ENCODE data around the gene GRIK4. TPM values are rescaled to one million over a fixed set of nuclear protein-coding genes. Genes with fewer than 3 reads are reported as not detected.

The GRIK4 gene
- total and polyA plus RNA-seq, 2 of the 4 experiments (the other 2 are of a cell fraction): 0.18 to 0.38 TPM

DNA sequence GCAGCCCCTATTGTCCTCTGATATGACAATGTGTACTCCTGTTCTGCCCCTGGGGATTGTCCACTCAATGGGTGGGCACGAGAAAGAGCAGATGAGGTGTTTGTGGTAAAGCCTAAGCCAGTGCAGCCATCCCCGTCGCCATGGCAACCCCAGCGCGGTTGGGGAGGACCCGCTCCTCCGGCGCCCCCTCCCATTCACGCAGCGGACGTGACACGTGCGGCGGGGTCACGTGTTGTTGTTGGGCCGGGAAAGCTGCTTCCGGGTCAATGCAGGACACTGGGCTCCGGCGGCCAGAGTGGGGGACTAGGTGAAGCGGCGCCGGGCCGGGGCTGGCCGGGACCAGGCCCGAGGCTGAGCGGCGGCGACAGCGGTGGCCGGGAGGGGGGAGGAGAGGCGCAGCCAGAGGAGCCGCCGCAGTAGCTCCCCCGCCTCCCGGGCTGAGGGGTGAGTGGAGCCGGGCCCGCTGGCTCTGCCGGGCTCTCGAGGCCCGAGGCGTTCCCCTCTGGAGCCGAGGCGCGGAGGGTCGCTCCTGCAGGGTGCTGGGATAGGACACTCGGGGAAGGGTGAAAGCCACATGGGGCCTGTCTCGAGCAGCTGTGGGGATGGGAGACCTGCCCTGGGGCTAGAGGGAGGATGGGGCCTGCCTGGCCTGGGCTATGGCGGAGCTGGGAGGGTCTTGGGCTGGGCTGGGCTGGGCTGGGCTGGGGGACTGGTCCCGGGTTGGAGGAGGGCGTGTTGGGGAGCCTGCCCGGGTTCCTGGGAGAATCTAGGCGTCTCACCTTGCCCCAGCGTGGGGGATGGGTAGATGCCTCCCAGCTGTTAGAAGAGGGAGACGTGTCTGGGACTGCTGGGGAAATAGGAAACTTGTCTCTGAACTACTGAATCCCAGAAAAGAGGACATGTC is 512.6 kb downstream of the GRIK4 start, which contains the start of gene TBCEL:
TSS of gene TBCEL (plus strand) at position 255 of the 904 bp plus-strand sequence. CDS start 21,589 bp downstream, outside the sequence.
- H3K9me3 ChIP-seq (ENCODE audit: control insufficient read depth, insufficient read depth, low read length): no peaks in the 10 kb centered on the region
- dilution Hi-C loops (cut with HindIII; ENCODE audit: low sequenced_read_pairs, unreplicated experiment): no loop called here
- peak within 1 kb of the TSS; percentile 77 for H3K4me2 ChIP-seq (ENCODE audit: low read depth, low read length)
- no peaks in the 10 kb centered on the region for H3K27me3 ChIP-seq (ENCODE audit: control insufficient read depth, insufficient read depth, low read length)
- DNase-seq (peak; percentile 79), ATAC-seq (ENCODE audit: low read depth) (peak; percentile 97)
- peak within 1 kb of the TSS; percentile 78 for H3K9ac ChIP-seq (ENCODE audit: low read depth, low read length)
- BruUV-seq (replicated peaks): no TSS peak
- peak within 1 kb of the TSS; percentile 48 for H2AK9ac ChIP-seq (replicated peaks; ENCODE audit: low read depth, low read length, poor library complexity)
- 1% methylated on average over 25 of the region's 54 CpGs; no CpG with 5 or more reads in 1 of the 2 experiments for WGBS, 2 experiments (ENCODE audit: extremely low coverage in 2 of 2, insufficient read length in 1 of 2)
- peaks cover 14% of the 10 kb centered on the region for H4K20me1 ChIP-seq (ENCODE audit: insufficient read depth, low read length)
- CTCF ChIA-PET: interaction anchor here (1.0 to 1.1 kb wide), 2 partner anchors 11 to 40 kb away, joined by 3 read pairs; no protein-coding TSS in a partner anchor
- intact Hi-C loops (cut with micrococcal nuclease): no loop called here
- H2BK15ac ChIP-seq (ENCODE audit: low read depth, low read length): no peak within 1 kb of the TSS
- no peaks in the 10 kb centered on the region for H3K36me3 ChIP-seq (ENCODE audit: control insufficient read depth, insufficient read depth, low read length)
- H3K4ac ChIP-seq (ENCODE audit: low read depth, low read length): peak within 1 kb of the TSS; percentile 63; the same call in 1 of the 2 replicates
- H3K56ac ChIP-seq (ENCODE audit: extremely low read depth, insufficient read depth, low read length): no peak within 1 kb of the TSS; the same call in 1 of the 2 replicates
- H3K4me3 ChIP-seq (ENCODE audit: insufficient read depth, low read depth, low read length): peak within 1 kb of the TSS; percentile 62
- H3K9me1 ChIP-seq (ENCODE audit: insufficient read depth, low read length): peaks cover 10% of the 10 kb centered on the region
- H3K4me1 ChIP-seq (ENCODE audit: control insufficient read depth, insufficient read depth, low read length): peaks cover 4% of the 10 kb centered on the region
- no peak within 1 kb of the TSS for H2BK20ac ChIP-seq (ENCODE audit: low read depth, low read length)
- peak within 1 kb of the TSS; percentile 89 for H3K14ac ChIP-seq (replicated peaks; ENCODE audit: low read depth, low read length)
- H2AK5ac ChIP-seq (ENCODE audit: low read depth, low read length): no peak within 1 kb of the TSS
- H3K79me1 ChIP-seq (ENCODE audit: low read depth in 1 of 2, low read length in 2 of 2): peaks cover 13 to 26% of the 10 kb centered on the region in 2 experiments
- H4K91ac ChIP-seq (ENCODE audit: insufficient read depth, low read depth, low read length): peak within 1 kb of the TSS; percentile 72; the same call in 1 of the 2 replicates
- H2AFZ ChIP-seq (replicated peaks; ENCODE audit: low read length, poor library complexity): peak within 1 kb of the TSS; percentile 92
- H4K5ac ChIP-seq (ENCODE audit: low read depth, low read length): peak within 1 kb of the TSS; percentile 7; the same call in 1 of the 2 replicates
- in situ Hi-C loops (cut with MboI; ENCODE audit: low sequenced_read_pairs): no loop called here
- H2BK5ac ChIP-seq (ENCODE audit: low read depth, low read length, poor library complexity, severe bottlenecking): no peak within 1 kb of the TSS
- no peak within 1 kb of the TSS for H3K18ac ChIP-seq (ENCODE audit: low read depth, low read length)
- peak within 1 kb of the TSS; percentile 39 to 68; a peak in 3 of 4 replicates for H4K8ac ChIP-seq (ENCODE audit: low read depth in 2 of 2, low read length in 2 of 2)
- no peak within 1 kb of the TSS for H2BK120ac ChIP-seq (ENCODE audit: low read depth, low read length)
- peak within 1 kb of the TSS; percentile 63 for H3K23ac ChIP-seq (ENCODE audit: low read depth, low read length)
- H3K27ac ChIP-seq (ENCODE audit: insufficient read depth, low read length): peak within 1 kb of the TSS; percentile 52
- POLR2A ChIA-PET (ENCODE audit: unreplicated experiment): no interaction called here
- peak; percentile 99 for TF ChIP-seq MAZ (IDR thresholded peaks at IDR 0.05; ENCODE audit: borderline replicate concordance, low read depth, low read length)
- TF ChIP-seq, protein P1, sequence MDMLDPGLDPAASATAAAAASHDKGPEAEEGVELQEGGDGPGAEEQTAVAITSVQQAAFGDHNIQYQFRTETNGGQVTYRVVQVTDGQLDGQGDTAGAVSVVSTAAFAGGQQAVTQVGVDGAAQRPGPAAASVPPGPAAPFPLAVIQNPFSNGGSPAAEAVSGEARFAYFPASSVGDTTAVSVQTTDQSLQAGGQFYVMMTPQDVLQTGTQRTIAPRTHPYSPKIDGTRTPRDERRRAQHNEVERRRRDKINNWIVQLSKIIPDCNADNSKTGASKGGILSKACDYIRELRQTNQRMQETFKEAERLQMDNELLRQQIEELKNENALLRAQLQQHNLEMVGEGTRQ (IDR thresholded peaks at IDR 0.05; ENCODE audit: low read depth, low read length): peak; percentile 99
- TF ChIP-seq CEBPB (IDR thresholded peaks at IDR 0.05; ENCODE audit: low read depth, low read length): no peak
- TF ChIP-seq NFE2L2 (IDR thresholded peaks at IDR 0.05; ENCODE audit: low read depth, low read length): no peak
- no peak for TF ChIP-seq CHD1 (IDR thresholded peaks at IDR 0.05; ENCODE audit: low read depth, low read length)
- no peak for TF ChIP-seq SMC3 (IDR thresholded peaks at IDR 0.05; ENCODE audit: low read depth, low read length)
- no peak for TF ChIP-seq RCOR1 (IDR thresholded peaks at IDR 0.05; ENCODE audit: insufficient replicate concordance, low read length)
- no peak for TF ChIP-seq RAD21 (IDR thresholded peaks at IDR 0.05; ENCODE audit: low read length)
- TF ChIP-seq POLR2A (IDR thresholded peaks at IDR 0.05; ENCODE audit: low read depth, low read length): peak; percentile 49
- TF ChIP-seq MXI1 (IDR thresholded peaks at IDR 0.05; ENCODE audit: borderline replicate concordance, low read depth, low read length): peak; percentile 81
- no peak for TF ChIP-seq RFX5 (IDR thresholded peaks at IDR 0.05; ENCODE audit: low read depth, low read length)
- TF ChIP-seq, protein P2, sequence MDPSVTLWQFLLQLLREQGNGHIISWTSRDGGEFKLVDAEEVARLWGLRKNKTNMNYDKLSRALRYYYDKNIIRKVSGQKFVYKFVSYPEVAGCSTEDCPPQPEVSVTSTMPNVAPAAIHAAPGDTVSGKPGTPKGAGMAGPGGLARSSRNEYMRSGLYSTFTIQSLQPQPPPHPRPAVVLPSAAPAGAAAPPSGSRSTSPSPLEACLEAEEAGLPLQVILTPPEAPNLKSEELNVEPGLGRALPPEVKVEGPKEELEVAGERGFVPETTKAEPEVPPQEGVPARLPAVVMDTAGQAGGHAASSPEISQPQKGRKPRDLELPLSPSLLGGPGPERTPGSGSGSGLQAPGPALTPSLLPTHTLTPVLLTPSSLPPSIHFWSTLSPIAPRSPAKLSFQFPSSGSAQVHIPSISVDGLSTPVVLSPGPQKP (IDR thresholded peaks at IDR 0.05; ENCODE audit: borderline replicate concordance, low read depth, low read length): no peak
- no peak for TF ChIP-seq MAFK (IDR thresholded peaks at IDR 0.05; ENCODE audit: low read depth, low read length)
- no peak for TF ChIP-seq FOS (IDR thresholded peaks at IDR 0.05; ENCODE audit: low read depth, low read length)
- peak; percentile 99 for TF ChIP-seq BHLHE40 (IDR thresholded peaks at IDR 0.05; ENCODE audit: low read depth, low read length)
